GM12878 (cell line): ENCODE data around the gene DYNLT2. TPM values are rescaled to one million over a fixed set of nuclear protein-coding genes. Genes with fewer than 3 reads are reported as not detected.

ENCODE experiments used
- ATAC-seq: fragments of 200-7000 bp; cut with Tn5 transposase; 3 replicates; pipeline ENCODE4 v1.9.1; 2020; ENCODE audit warnings: mild to moderate bottlenecking, moderate library complexity
- BruUV-seq: library from RNA; stranded (reverse); fragments of 400-500 nt; replicated peaks from 2 replicates; lab custom pipeline; 2021; lab: Mats Ljungman, UMichigan
- CTCF ChIA-PET: fragments of 300-600 bp; sonication (Branson Sonifier 250); formaldehyde crosslinking; extraction: SDS; loops from one replicate; lab custom pipeline; 2021; ENCODE audit warnings: inconsistent platforms; lab: Yijun Ruan, JAX
- POLR2A ChIA-PET: fragments of 350-600 bp; formaldehyde crosslinking; extraction: SDS; loops from one replicate; lab custom pipeline; 2021; ENCODE audit warnings: inconsistent platforms; lab: Charles Lee
- RAD21 ChIA-PET: fragments of 300-600 bp; sonication (Branson Sonifier 250); formaldehyde crosslinking; loops from one replicate; lab custom pipeline; 2023; ENCODE audit warnings: antibody characterized with exemption; ENCODE audit not compliant: unreplicated experiment; lab: Charles Lee
- SMC1A ChIA-PET: fragments of 300-600 bp; sonication (Branson Sonifier 250); formaldehyde crosslinking; loops from one replicate; lab custom pipeline; 2023; ENCODE audit not compliant: unreplicated experiment, uncharacterized antibody; lab: Charles Lee
- DNase-seq: peaks from one replicate; pipeline ENCODE4 v3.0.0-alpha.2; 2011; ENCODE audit warnings: low read depth, low spot score
- FAIRE-seq: peaks from 3 replicates; lab custom pipeline; 2011; peaks lifted over from hg19 to GRCh38; lab: Jason Lieb, UNC
- H2AFZ ChIP-seq: 2 replicates; pipeline ENCODE4 v1.6.0; 2011; ENCODE audit warnings: low read depth, low read length, control low read depth; ENCODE audit not compliant: control insufficient read depth
- H3K27ac ChIP-seq: 2 replicates; pipeline ENCODE4 v1.5.1; 2011; ENCODE audit warnings: control low read depth; ENCODE audit not compliant: control insufficient read depth, insufficient read depth
- H3K27me3 ChIP-seq, 2 experiments: replicated peaks in 1 of 2; 2 replicates each; pipeline versions ENCODE4 v1.6.0 to v1.6.1; 2011; ENCODE audit warnings: low read length in 1 of 2; ENCODE audit not compliant: control insufficient read depth in 2 of 2, insufficient read depth in 2 of 2
- H3K36me3 ChIP-seq, 2 experiments: 2 replicates each; pipeline ENCODE4 v1.5.1; 2011; ENCODE audit warnings: low read length in 1 of 2; ENCODE audit not compliant: control insufficient read depth in 2 of 2, insufficient read depth in 2 of 2
- H3K4me1 ChIP-seq: 2 replicates; pipeline ENCODE4 v1.6.1; 2011; ENCODE audit warnings: mild to moderate bottlenecking, low read length, moderate library complexity, mixed read lengths; ENCODE audit not compliant: control insufficient read depth, insufficient read depth
- H3K4me2 ChIP-seq: 2 replicates; pipeline ENCODE4 v1.6.0; 2011; ENCODE audit warnings: control low read depth; ENCODE audit not compliant: control insufficient read depth, insufficient read depth
- H3K4me3 ChIP-seq: fragments of 200-600 bp; sonication (generic); 2 replicates; pipeline ENCODE4 v1.5.1; 2016
- H3K79me2 ChIP-seq: 2 replicates; pipeline ENCODE4 v1.6.0; 2011; ENCODE audit warnings: low read length; ENCODE audit not compliant: control insufficient read depth, insufficient read depth
- H3K9ac ChIP-seq: 2 replicates; pipeline ENCODE4 v1.8.0; 2011; ENCODE audit warnings: low read length, control low read depth, mixed read lengths; ENCODE audit not compliant: control insufficient read depth, insufficient read depth
- H3K9me3 ChIP-seq: replicated peaks from 3 replicates; pipeline ENCODE4 v1.5.1; 2011; ENCODE audit warnings: mild to moderate bottlenecking, low read length; ENCODE audit not compliant: control insufficient read depth, insufficient read depth
- H4K20me1 ChIP-seq: 2 replicates; pipeline ENCODE4 v1.6.0; 2011; ENCODE audit not compliant: control insufficient read depth, insufficient read depth
- BCL11A ChIP-seq: IDR thresholded peaks from 2 replicates; pipeline ENCODE4 v1.6.1; 2011; ENCODE audit warnings: low read depth, low read length
- CEBPZ ChIP-seq: fragments of 150-350 bp; IDR thresholded peaks from 2 replicates; pipeline ENCODE4 v1.6.1; 2016; ENCODE audit warnings: low read depth, low read length
- CHD2 ChIP-seq: IDR thresholded peaks from 2 replicates; pipeline ENCODE4 v1.6.1; 2011; ENCODE audit warnings: low read depth, low read length, improper control_type of control experiment, borderline replicate concordance
- CREM ChIP-seq: IDR thresholded peaks from 2 replicates; pipeline ENCODE4 v1.6.1; 2014; ENCODE audit warnings: antibody characterized with exemption, low read depth
- PBX3 ChIP-seq: IDR thresholded peaks from 2 replicates; pipeline ENCODE4 v1.6.1; 2011; ENCODE audit warnings: mild to moderate bottlenecking, low read depth, low read length, moderate library complexity; ENCODE audit not compliant: insufficient replicate concordance
- RB1 ChIP-seq: fragments of 450-650 bp; formaldehyde crosslinking; IDR thresholded peaks from 2 replicates; pipeline ENCODE4 v1.6.1; 2017; ENCODE audit warnings: mild to moderate bottlenecking, borderline replicate concordance
- SMAD5 ChIP-seq: IDR thresholded peaks from 2 replicates; pipeline ENCODE4 v1.6.1; 2016; ENCODE audit warnings: antibody characterized with exemption, low read depth
- ZNF217 ChIP-seq: fragments of 450-650 bp; IDR thresholded peaks from 2 replicates; pipeline ENCODE4 v1.6.1; 2017; ENCODE audit warnings: antibody characterized with exemption, mild to moderate bottlenecking
- WGBS: methylation state at CpG from one replicate; pipeline ENCODE4 v1.1.6; 2016; ENCODE audit warnings: low lambda C conversion rate; ENCODE audit not compliant: insufficient replicate concordance, insufficient coverage; ENCODE audit errors: missing lambda C conversion rate; 5-methylcytosine and 5-hydroxymethylcytosine counted together
- in situ Hi-C: fragments of 300-500 bp; cut with MboI; formaldehyde crosslinking; loops from 9 replicates; pipeline ENCODE4 v1.14.3; 2018; ENCODE audit warnings: mixed read lengths
- intact Hi-C: fragments of 100-400 bp; cut with micrococcal nuclease; formaldehyde crosslinking; loops from one replicate; pipeline ENCODE4 v1.14.2; 2022; ENCODE audit not compliant: unreplicated experiment
- polyA plus RNA-seq, 11 experiments: library from polyadenylated mRNA; depleted of rRNA in 4 of 11; unstranded in 6 of 11; stranded (reverse) in 5 of 11; fragments of >200 nt; fragmentation: Nextera tagmentation in 4 of 11; fragmentation: Illumina TruSeq in 1 of 11; extraction: Ambion mirVana in 4 of 11; extraction: Trizol in 1 of 11; gene quantifications; 1 replicate in 1 of 11; 2 replicates in 10 of 11; pipeline versions ENCODE4 v1.2.1 to v1.2.3, GENCODE V29; 2011 to 2016; ENCODE audit warnings: inconsistent platforms in 2 of 11, missing spikeins in 2 of 11, low read depth in 1 of 11
- total RNA-seq, 4 experiments: library from RNA; depleted of rRNA in 3 of 4; stranded (reverse); fragments of >200 nt in 3 of 4; fragmentation: Illumina TruSeq in 1 of 4; extraction: Trizol in 1 of 4; gene quantifications; 2 replicates each; pipeline versions ENCODE4 v1.2.1 to v1.2.3, GENCODE V29; 2013 to 2021

The DYNLT2 gene
- total and polyA plus RNA-seq, 10 of the 15 experiments (the other 5 are each of a cell fraction or from before 2014, with no cell fraction given) = 2.2 to 5.9 (median 5.4) TPM

DNA sequence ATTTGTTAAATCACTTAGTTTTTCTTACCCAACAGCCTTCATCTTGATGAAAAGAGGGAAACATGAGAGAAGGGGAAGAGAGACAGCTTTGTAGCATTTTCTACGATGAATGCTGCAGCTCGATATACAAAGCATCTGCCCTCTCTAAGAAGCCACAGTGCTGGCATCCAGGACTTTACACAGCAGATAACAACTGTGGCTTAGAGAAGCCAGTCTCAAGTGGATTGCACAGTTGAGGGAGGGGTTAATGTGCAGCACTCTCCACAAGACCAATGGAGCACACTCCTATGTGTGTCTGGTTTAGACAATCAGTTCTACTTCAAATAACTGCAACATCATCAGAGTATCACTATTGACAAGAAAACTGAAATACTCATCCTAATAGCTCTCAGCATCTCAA lies 43.6 kb downstream of the DYNLT2 start (continued):
- TF ChIP-seq PBX3 = no peak
- TF ChIP-seq CHD2 = no peak
- no peak for TF ChIP-seq CEBPZ
- TF ChIP-seq, all 136 proteins: peak for 0

DNA sequence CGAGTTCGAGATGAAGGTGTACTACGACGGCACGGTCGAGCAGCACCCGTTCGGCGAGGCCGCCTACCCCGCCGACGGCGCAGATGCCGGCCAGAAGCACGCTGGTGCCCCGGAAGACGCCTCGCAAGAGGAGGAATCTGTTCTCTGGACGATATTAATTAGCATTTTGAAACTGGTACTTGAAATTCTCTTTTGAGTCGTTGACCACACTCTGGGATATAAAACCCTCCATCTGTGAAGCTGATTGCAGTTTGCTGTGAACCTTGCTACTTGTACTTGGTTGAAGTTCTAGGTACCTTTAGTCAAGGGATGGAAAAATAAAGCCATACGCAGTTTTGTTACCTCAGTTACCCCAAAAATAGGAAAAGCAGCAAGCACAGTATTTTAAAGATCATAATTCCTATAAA lies 48.5 kb downstream of the DYNLT2 start:
- H3K36me3 ChIP-seq = peaks cover 0 to 4% of the 10 kb centered on the region in 2 experiments; a peak in 3 of 4 replicates
- peak overlapping the region; percentile 99 for H3K4me3 ChIP-seq
- in situ Hi-C loops = loop anchor here (5.0 kb wide), 1 partner anchor 849 kb away; the partner anchor contains the start of genes PSMB1 and TBP
- peaks cover 46% of the 10 kb centered on the region for H3K79me2 ChIP-seq
- H3K9ac ChIP-seq = peak overlapping the region; percentile 61
- SMC1A ChIA-PET = interaction anchor here (1.0 to 5.6 kb wide), 2 partner anchors 15 to 50 kb away, joined by 5 to 39 read pairs; no protein-coding TSS in a partner anchor
- no peak for DNase-seq
- TF ChIP-seq ZNF217 (no peak), SMAD5 (0 out of 2 replicates have a peak, but pooled peaks have one; percentile 50), CREM (peak; percentile 1; the same call in 1 of the 2 replicates), BCL11A (no peak), RB1 (no peak)
- peak overlapping the region; percentile 95 for H2AFZ ChIP-seq
- peak; percentile 42 for ATAC-seq
- no TSS peak for BruUV-seq
- RAD21 ChIA-PET = interaction anchor here (2.3 kb wide), 1 partner anchor 19 kb away, joined by 9 read pairs; no protein-coding TSS in a partner anchor
- WGBS = under 1% methylated on average over 22 of the region's 22 CpGs
- H3K27ac ChIP-seq = peak overlapping the region; percentile 78
- H3K4me1 ChIP-seq = peaks cover 7% of the 10 kb centered on the region
- FAIRE-seq = peak; percentile 23
- no peaks in the 10 kb centered on the region for H3K27me3 ChIP-seq
- no peaks in the 10 kb centered on the region for H4K20me1 ChIP-seq
- H3K4me2 ChIP-seq = peak overlapping the region; percentile 90
- POLR2A ChIA-PET = interaction anchor here (0.7 to 5.3 kb wide), 7 partner anchors 16 to 87 kb away, joined by 3 to 32 read pairs (median 5); partner anchors contain the start of genes DYNLT2, ERMARD and PHF10
- intact Hi-C loops = loop anchor here (1.0 to 5.0 kb wide), 4 partner anchors 19 to 849 kb away; partner anchors contain the start of genes DYNLT2, ERMARD, PSMB1 and TBP
- no peaks in the 10 kb centered on the region for H3K9me3 ChIP-seq
- CTCF ChIA-PET = interaction anchor here (1.6 kb wide), 1 partner anchor 17 kb away, joined by 5 read pairs; no protein-coding TSS in a partner anchor
